H1 (cell line): ENCODE measurements around the gene ARHGAP18. TPM values are rescaled to one million over a fixed set of nuclear protein-coding genes. Genes with fewer than 3 reads are reported as not detected.

Source experiments
- CTCF ChIA-PET: fragments of 300-600 bp; sonication (Branson Sonifier 250); formaldehyde crosslinking; loops from one replicate; lab custom pipeline; 2021; ENCODE audit not compliant: partially characterized antibody; lab: Charles Lee
- POLR2A ChIA-PET: fragments of 300-600 bp; sonication (Branson Sonifier 250); formaldehyde crosslinking; loops from one replicate; lab custom pipeline; 2021; ENCODE audit warnings: inconsistent platforms; ENCODE audit not compliant: partially characterized antibody; lab: Charles Lee
- DNase-seq, 2 experiments: peaks; one replicate each; pipeline versions ENCODE4 v3.0.0 to v3.0.0-alpha.2; 2010 to 2022; ENCODE audit warnings: low spot score in 2 of 2, low read depth in 1 of 2, mixed read lengths in 1 of 2
- FAIRE-seq: peaks from 2 replicates; lab custom pipeline; 2011; peaks lifted over from hg19 to GRCh38; lab: Jason Lieb, UNC
- H2AFZ ChIP-seq: 2 replicates; pipeline ENCODE4 v1.8.1; 2012; ENCODE audit warnings: low read length, inconsistent platforms
- H2AK5ac ChIP-seq: 2 replicates; pipeline ENCODE4 v1.6.1; 2013; ENCODE audit warnings: low read depth, low read length
- H2BK120ac ChIP-seq: replicated peaks from 2 replicates; pipeline ENCODE3; 2013; ENCODE audit warnings: low read depth, low read length, inconsistent platforms
- H2BK12ac ChIP-seq: 2 replicates; pipeline ENCODE4 v1.6.1; 2013; ENCODE audit warnings: low read depth, low read length
- H2BK15ac ChIP-seq: 2 replicates; pipeline ENCODE4 v1.6.1; 2013; ENCODE audit warnings: low read length
- H2BK20ac ChIP-seq: 2 replicates; pipeline ENCODE4 v1.6.1; 2013; ENCODE audit warnings: low read length
- H2BK5ac ChIP-seq: 2 replicates; pipeline ENCODE4 v1.6.1; 2013; ENCODE audit warnings: low read depth, low read length
- H3K14ac ChIP-seq: 2 replicates; pipeline ENCODE4 v1.6.1; 2013; ENCODE audit warnings: inconsistent platforms; ENCODE audit not compliant: insufficient read length
- H3K18ac ChIP-seq: 2 replicates; pipeline ENCODE4 v1.6.1; 2013; ENCODE audit warnings: low read length; ENCODE audit errors: extremely low read depth
- H3K23ac ChIP-seq: 2 replicates; pipeline ENCODE4 v1.6.1; 2013; ENCODE audit warnings: inconsistent platforms; ENCODE audit not compliant: insufficient read length
- H3K23me2 ChIP-seq: 2 replicates; pipeline ENCODE4 v1.6.1; 2013; ENCODE audit warnings: low read depth, low read length
- H3K27ac ChIP-seq: 2 replicates; pipeline ENCODE4 v1.6.1; 2011; ENCODE audit warnings: low read depth, low read length, inconsistent platforms
- H3K27me3 ChIP-seq, 4 experiments: replicated peaks in 1 of 4; 1 replicate in 1 of 4; 2 replicates in 3 of 4; pipeline versions ENCODE4 v1.6.1 to v1.8.1; 2011 to 2013; ENCODE audit warnings: low read length in 3 of 4, mild to moderate bottlenecking in 3 of 4, inconsistent platforms in 2 of 4, mixed read lengths in 2 of 4, moderate library complexity in 1 of 4; ENCODE audit not compliant: control insufficient read depth in 3 of 4, insufficient read depth in 3 of 4; ENCODE audit errors: extremely low read depth in 1 of 4
- H3K36me3 ChIP-seq, 4 experiments: 2 replicates each; pipeline versions ENCODE4 v1.6.1 to v1.8.1; 2011 to 2013; ENCODE audit warnings: mild to moderate bottlenecking in 4 of 4, low read length in 3 of 4, moderate library complexity in 2 of 4, control low read depth in 1 of 4, inconsistent platforms in 1 of 4; ENCODE audit not compliant: insufficient read depth in 4 of 4, control insufficient read depth in 2 of 4
- H3K4ac ChIP-seq: replicated peaks from 2 replicates; pipeline ENCODE3; 2013; ENCODE audit warnings: low read length, low read depth, mixed read lengths, inconsistent platforms; ENCODE audit not compliant: insufficient read length
- H3K4me1 ChIP-seq, 4 experiments: replicated peaks in 1 of 4; 1 replicate in 1 of 4; 2 replicates in 3 of 4; pipeline versions ENCODE4 v1.6.1 to v1.8.1; 2011 to 2013; ENCODE audit warnings: low read length in 3 of 4, inconsistent platforms in 2 of 4, mixed read lengths in 1 of 4; ENCODE audit not compliant: insufficient read depth in 4 of 4, control insufficient read depth in 3 of 4
- H3K4me2 ChIP-seq, 2 experiments: 2 replicates each; pipeline versions ENCODE4 v1.6.1 to v1.8.1; 2011 to 2013; ENCODE audit warnings: low read depth in 2 of 2, low read length in 2 of 2, control low read depth in 1 of 2, inconsistent platforms in 1 of 2, mild to moderate bottlenecking in 1 of 2; ENCODE audit not compliant: insufficient read depth in 1 of 2
- H3K4me3 ChIP-seq, 4 experiments: fragments of 200-600, 300-600 bp in 1 of 4; sonication (generic), shearing (Covaris generic), sonication (Bioruptor Twin) in 1 of 4; 2 replicates each; pipeline versions ENCODE4 v1.5.1 to v1.8.1; 2011 to 2016; ENCODE audit warnings: low read length in 4 of 4, low read depth in 3 of 4, control low read depth in 2 of 4, inconsistent platforms in 2 of 4, mild to moderate bottlenecking in 2 of 4, mixed read lengths in 1 of 4, moderate library complexity in 1 of 4; ENCODE audit not compliant: insufficient read depth in 2 of 4; ENCODE audit errors: extremely low read depth in 1 of 4
- H3K56ac ChIP-seq: replicated peaks from 2 replicates; pipeline ENCODE3; 2013; ENCODE audit warnings: low read depth, mild to moderate bottlenecking, mixed read lengths, low read length, inconsistent platforms; ENCODE audit not compliant: insufficient read length
- H3K79me1 ChIP-seq: 2 replicates; pipeline ENCODE4 v1.6.1; 2013; ENCODE audit warnings: low read depth, low read length, control low read depth
- H3K79me2 ChIP-seq, 2 experiments: 2 replicates each; pipeline versions ENCODE4 v1.6.1 to v1.8.1; 2012 to 2013; ENCODE audit warnings: low read length in 2 of 2, mild to moderate bottlenecking in 2 of 2, inconsistent platforms in 1 of 2; ENCODE audit not compliant: insufficient read depth in 2 of 2, control insufficient read depth in 1 of 2
- H3K9ac ChIP-seq, 4 experiments: replicated peaks in 1 of 4; 1 replicate in 1 of 4; 2 replicates in 3 of 4; pipeline versions ENCODE4 v1.6.1 to v1.8.1; 2011 to 2013; ENCODE audit warnings: low read depth in 3 of 4, low read length in 3 of 4, control low read depth in 2 of 4, mild to moderate bottlenecking in 2 of 4, moderate library complexity in 2 of 4, inconsistent platforms in 1 of 4; ENCODE audit errors: extremely low read depth in 1 of 4
- H3K9me3 ChIP-seq, 2 experiments: 2 replicates each; pipeline versions ENCODE4 v1.6.1 to v1.8.1; 2012 to 2013; ENCODE audit warnings: mild to moderate bottlenecking in 2 of 2, moderate library complexity in 2 of 2, control low read depth in 1 of 2, inconsistent platforms in 1 of 2, low read depth in 1 of 2, low read length in 1 of 2, mixed read lengths in 1 of 2; ENCODE audit not compliant: insufficient read depth in 2 of 2
- H4K20me1 ChIP-seq, 2 experiments: replicated peaks in 1 of 2; 2 replicates each; pipeline versions ENCODE3 to v1.8.1; 2011 to 2013; ENCODE audit warnings: inconsistent platforms in 2 of 2, low read length in 2 of 2, mild to moderate bottlenecking in 1 of 2; ENCODE audit not compliant: insufficient read depth in 2 of 2, control insufficient read depth in 1 of 2
- H4K5ac ChIP-seq: 2 replicates; pipeline ENCODE4 v1.6.1; 2013; ENCODE audit warnings: low read length, low read depth, mixed read lengths, inconsistent platforms; ENCODE audit not compliant: insufficient read length
- H4K8ac ChIP-seq: 2 replicates; pipeline ENCODE4 v1.8.0; 2013; ENCODE audit warnings: mild to moderate bottlenecking, moderate library complexity, low read length, inconsistent platforms; ENCODE audit not compliant: insufficient read depth; ENCODE audit errors: extremely low read depth
- H4K91ac ChIP-seq: replicated peaks from 2 replicates; pipeline ENCODE3; 2013; ENCODE audit warnings: low read length, mixed read lengths, inconsistent platforms; ENCODE audit not compliant: insufficient read length
- GTF2F1 ChIP-seq: IDR thresholded peaks from 2 replicates; pipeline ENCODE4 v1.6.1; 2012; ENCODE audit warnings: low read depth, low read length, improper control_type of control experiment, borderline replicate concordance
- SAP30 ChIP-seq: fragments of 300-600 bp; sonication (generic); IDR thresholded peaks from 2 replicates; pipeline ENCODE4 v1.7.1; 2012; ENCODE audit warnings: low read length, moderate library complexity, mild to moderate bottlenecking, inconsistent platforms; ENCODE audit not compliant: insufficient read depth, insufficient replicate concordance
- TAF1 ChIP-seq: IDR thresholded peaks from 2 replicates; pipeline ENCODE4 v1.6.1; 2011; ENCODE audit warnings: mild to moderate bottlenecking, low read depth, low read length
- TAF7 ChIP-seq: optimal IDR thresholded peaks from 2 replicates; pipeline ENCODE3; 2011; ENCODE audit warnings: low read depth, mild to moderate bottlenecking, inconsistent platforms, low read length, moderate library complexity, borderline replicate concordance
- WGBS, 2 experiments: shearing (Covaris generic) in 1 of 2; methylation state at CpG; one replicate each; pipeline versions ENCODE4 v1.1.6 to v1.1.7; 2013 to 2015; ENCODE audit warnings: low lambda C conversion rate in 2 of 2, mixed read lengths in 2 of 2, inconsistent platforms in 1 of 2, low coverage in 1 of 2, missing lambda C conversion rate in 1 of 2; ENCODE audit not compliant: insufficient replicate concordance in 2 of 2, insufficient coverage in 1 of 2, insufficient read length in 1 of 2; ENCODE audit errors: extremely low coverage in 1 of 2, missing lambda C conversion rate in 1 of 2; 5-methylcytosine and 5-hydroxymethylcytosine counted together
- polyA plus RNA-seq, 7 experiments: library from polyadenylated mRNA; depleted of rRNA in 3 of 7; stranded (reverse) in 5 of 7; unstranded in 2 of 7; fragments of >200 nt in 5 of 7; fragments of 200-250 nt in 2 of 7; gene quantifications; 1 replicate in 5 of 7; 2 replicates in 1 of 7; 4 replicates in 1 of 7; pipeline versions ENCODE4 v1.2.1 to v1.2.3, GENCODE V29; 2011 to 2013; ENCODE audit warnings: missing spikeins in 2 of 7, mixed read lengths in 2 of 7
- total RNA-seq: library from RNA; stranded (reverse); fragmentation: NEBNext Ultra II Directional; extraction: Animal tissue kit (Norgen Biotek cat#: 25700); gene quantifications from 2 replicates; pipeline ENCODE4 v1.2.1, GENCODE V29; 2021

Gene ARHGAP18
- total and polyA plus RNA-seq, 2 of the 8 experiments (the other 6 are each of a cell fraction or from before 2014, with no cell fraction given): 0.83 to 4.5 TPM

- Histone ChIP-seq H2BK20ac (no peak overlapping the region), H3K9me3 (no peaks in the 10 kb centered on the region), H4K8ac (no peak overlapping the region), H3K79me2 (no peaks in the 10 kb centered on the region), H3K27ac (no peak overlapping the region), H3K23ac (no peak overlapping the region), H3K4me1 (no peaks in the 10 kb centered on the region), H2BK5ac (no peak overlapping the region), H4K91ac (no peak overlapping the region), H2AK5ac (no peak overlapping the region), H2BK12ac (no peak overlapping the region), H2AFZ (no peak overlapping the region), H3K27me3 (no peaks in the 10 kb centered on the region), H2BK15ac (no peak overlapping the region), H3K9ac (no peak overlapping the region), H3K4me2 (no peak overlapping the region), H3K14ac (no peak overlapping the region), H3K18ac (no peak overlapping the region), H3K23me2 (no peaks in the 10 kb centered on the region), H3K36me3 (no peaks in the 10 kb centered on the region), H2BK120ac (no peak overlapping the region), H4K20me1 (no peaks in the 10 kb centered on the region), H3K56ac (no peak overlapping the region), H3K4me3 (no peak overlapping the region), H4K5ac (no peak overlapping the region), H3K79me1 (no peaks in the 10 kb centered on the region), H3K4ac (no peak overlapping the region)
- WGBS, 2 experiments: 94% methylated on average over 4 of the region's 4 CpGs; no CpG with 5 or more reads in 1 of the 2 experiments
- FAIRE-seq: no peak
- no peak for DNase-seq
- POLR2A ChIA-PET: no interaction called here
- CTCF ChIA-PET: interaction anchor here (0.9 to 7.4 kb wide), 7 partner anchors 10 to 134 kb away, joined by 4 to 89 read pairs (median 6); no protein-coding TSS in a partner anchor
- no peak for TF ChIP-seq SAP30
- no peak for TF ChIP-seq TAF1
- no peak for TF ChIP-seq TAF7
- TF ChIP-seq GTF2F1: no peak
Observed at GRCh38 chr6:129732542-129732941, 22.6 kb upstream of the ARHGAP18 start.
